Karpas-422 (cell line): Measurements from ENCODE around the gene F2R. TPM values are rescaled to one million over a fixed set of nuclear protein-coding genes. Genes with fewer than 3 reads are reported as not detected.
"Not testable (repeated sequence)": the region's sequence is repeated elsewhere in the genome, so short reads cannot be mapped to it uniquely, and the experiment has no call there.

Experiments
- DNase-seq: peaks from one replicate; pipeline ENCODE4 v3.0.0-alpha.2; 2015
- H2AFZ ChIP-seq: fragments of 200-600 bp; sonication (generic); 2 replicates; pipeline ENCODE4 v1.6.1; 2014; ENCODE audit warnings: antibody characterized with exemption, low read length, mixed read lengths
- H3K27ac ChIP-seq: fragments of 200-600 bp; sonication (generic); 2 replicates; pipeline ENCODE4 v1.5.1; 2014; ENCODE audit warnings: mild to moderate bottlenecking, low read length, moderate library complexity
- H3K27me3 ChIP-seq: fragments of 200-600 bp; sonication (generic); 2 replicates; pipeline ENCODE4 v1.6.1; 2014; ENCODE audit warnings: low read length, mixed read lengths
- H3K36me3 ChIP-seq: fragments of 200-600 bp; sonication (generic); 2 replicates; pipeline ENCODE4 v1.6.1; 2014; ENCODE audit warnings: low read length, mixed read lengths; ENCODE audit not compliant: insufficient read depth
- H3K4me1 ChIP-seq: fragments of 200-600 bp; sonication (generic); 2 replicates; pipeline ENCODE4 v1.6.1; 2014; ENCODE audit warnings: mild to moderate bottlenecking, low read length, mixed read lengths
- H3K4me2 ChIP-seq: fragments of 200-600 bp; sonication (generic); 2 replicates; pipeline ENCODE4 v1.6.1; 2014; ENCODE audit warnings: low read length, low read depth, mild to moderate bottlenecking; ENCODE audit not compliant: poor library complexity, severe bottlenecking
- H3K4me3 ChIP-seq: fragments of 200-600 bp; sonication (generic); 2 replicates; pipeline ENCODE4 v1.5.1; 2014; ENCODE audit warnings: mild to moderate bottlenecking, antibody characterized with exemption, low read length, mixed read lengths
- H3K79me2 ChIP-seq: fragments of 200-600 bp; sonication (generic); 2 replicates; pipeline ENCODE4 v1.6.1; 2014; ENCODE audit warnings: mild to moderate bottlenecking, low read length, mixed read lengths
- H3K9ac ChIP-seq: fragments of 200-600 bp; sonication (generic); 2 replicates; pipeline ENCODE4 v1.6.0; 2014; ENCODE audit warnings: low read length
- H3K9me2 ChIP-seq: fragments of 200-600 bp; sonication (generic), shearing (Covaris generic); replicated peaks from 2 replicates; pipeline ENCODE4 v1.6.0; 2014; ENCODE audit warnings: mild to moderate bottlenecking, low read length, moderate library complexity; ENCODE audit not compliant: insufficient read depth
- H3K9me3 ChIP-seq: fragments of 300-700, 200-600 bp; sonication (generic); 2 replicates; pipeline ENCODE4 v1.6.1; 2014; ENCODE audit warnings: low read length, mixed read lengths
- H4K20me1 ChIP-seq: fragments of 200-600 bp; sonication (generic); 2 replicates; pipeline ENCODE4 v1.6.1; 2014; ENCODE audit warnings: mild to moderate bottlenecking, antibody characterized with exemption, low read length, low read depth; ENCODE audit not compliant: insufficient read depth
- total RNA-seq: library from RNA; depleted of rRNA; stranded (reverse); fragments of >200 nt; shearing (Covaris generic); gene quantifications from 2 replicates; pipeline ENCODE4 v1.2.3, GENCODE V29; 2014; ENCODE audit warnings: low replicate concordance

Gene F2R
- total RNA-seq, 1 experiment from 2014 or later = not detected

DNA sequence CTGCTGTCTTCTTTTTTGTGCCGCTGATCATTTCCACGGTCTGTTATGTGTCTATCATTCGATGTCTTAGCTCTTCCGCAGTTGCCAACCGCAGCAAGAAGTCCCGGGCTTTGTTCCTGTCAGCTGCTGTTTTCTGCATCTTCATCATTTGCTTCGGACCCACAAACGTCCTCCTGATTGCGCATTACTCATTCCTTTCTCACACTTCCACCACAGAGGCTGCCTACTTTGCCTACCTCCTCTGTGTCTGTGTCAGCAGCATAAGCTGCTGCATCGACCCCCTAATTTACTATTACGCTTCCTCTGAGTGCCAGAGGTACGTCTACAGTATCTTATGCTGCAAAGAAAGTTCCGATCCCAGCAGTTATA, 17.1 kb downstream of the F2R start:
- Histone ChIP-seq H3K4me2 (no peak overlapping the region), H3K79me2 (no peaks in the 10 kb centered on the region), H3K4me3 (no peak overlapping the region), H4K20me1 (no peaks in the 10 kb centered on the region), H3K9ac (no peak overlapping the region), H3K9me3 (no peaks in the 10 kb centered on the region), H3K27me3 (0 out of 2 replicates have a peak, but pooled peaks cover 3% of the 10 kb centered on the region), H3K4me1 (no peaks in the 10 kb centered on the region), H2AFZ (no peak overlapping the region), H3K27ac (no peak overlapping the region), H3K36me3 (no peaks in the 10 kb centered on the region), H3K9me2 (no peaks in the 10 kb centered on the region)
- no peak for DNase-seq

GRCh38 chr5:76735762-76736545, 20.0 kb downstream of the F2R start:
- Histone ChIP-seq H3K27ac (no peak overlapping the region), H4K20me1 (no peaks in the 10 kb centered on the region), H3K9ac (no peak overlapping the region), H3K36me3 (no peaks in the 10 kb centered on the region), H3K9me2 (no peaks in the 10 kb centered on the region), H2AFZ (no peak overlapping the region), H3K4me2 (no peak overlapping the region), H3K4me1 (no peaks in the 10 kb centered on the region), H3K9me3 (no peaks in the 10 kb centered on the region), H3K79me2 (no peaks in the 10 kb centered on the region), H3K4me3 (no peak overlapping the region), H3K27me3 (no peaks in the 10 kb centered on the region)
- DNase-seq = no peak

- Histone ChIP-seq H3K9ac (no peak overlapping the region), H3K79me2 (no peaks in the 10 kb centered on the region), H3K4me2 (no peak overlapping the region), H3K4me3 (no peak overlapping the region), H3K27me3 (no peaks in the 10 kb centered on the region), H3K4me1 (no peaks in the 10 kb centered on the region), H4K20me1 (no peaks in the 10 kb centered on the region), H3K9me2 (no peaks in the 10 kb centered on the region), H3K36me3 (no peaks in the 10 kb centered on the region), H3K9me3 (no peaks in the 10 kb centered on the region), H2AFZ (no peak overlapping the region), H3K27ac (no peak overlapping the region)
- DNase-seq = no peak
Observed at GRCh38 chr5:76736679-76737556, 21.0 kb downstream of the F2R start.

DNA sequence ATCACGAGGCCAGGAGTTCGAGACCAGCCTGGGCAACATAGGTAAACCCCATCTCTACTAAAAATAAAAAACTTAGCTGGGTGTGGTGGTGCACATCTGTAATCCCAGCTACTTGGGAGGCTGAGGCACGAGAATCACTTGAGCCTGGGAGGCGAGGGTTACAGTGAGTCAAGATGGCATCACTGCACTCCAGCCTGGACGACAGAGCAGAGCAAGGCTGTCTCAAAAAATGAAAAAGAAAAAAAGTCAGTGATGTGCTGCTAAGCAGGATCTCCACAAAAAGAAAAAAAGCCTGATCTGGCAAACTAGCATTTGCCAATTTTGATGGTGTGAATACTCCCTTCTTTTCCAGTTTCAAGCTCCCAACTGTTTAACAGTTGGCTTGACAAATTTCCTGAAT, 21.9 kb downstream of the F2R start:
- DNase-seq = no peak
- H3K79me2 ChIP-seq = no peaks in the 10 kb centered on the region
- H3K27me3 ChIP-seq = no peaks in the 10 kb centered on the region
- H4K20me1 ChIP-seq = no peaks in the 10 kb centered on the region
- no peaks in the 10 kb centered on the region for H3K36me3 ChIP-seq
- no peak overlapping the region for H3K27ac ChIP-seq
- H3K4me3 ChIP-seq = no peak overlapping the region
- H3K9me2 ChIP-seq = no peaks in the 10 kb centered on the region
- H3K9me3 ChIP-seq = no peaks in the 10 kb centered on the region
- H2AFZ ChIP-seq = no peak overlapping the region
- no peak overlapping the region for H3K9ac ChIP-seq
- no peak overlapping the region for H3K4me2 ChIP-seq
- H3K4me1 ChIP-seq = no peaks in the 10 kb centered on the region

GRCh38 chr5:76741506-76741905, 25.6 kb downstream of the F2R start:
- not testable (repeated sequence) for DNase-seq, H3K36me3 ChIP-seq, H3K9ac ChIP-seq, H3K9me2 ChIP-seq, H3K4me2 ChIP-seq, H3K79me2 ChIP-seq, H4K20me1 ChIP-seq, H2AFZ ChIP-seq, H3K4me1 ChIP-seq, H3K27ac ChIP-seq, H3K9me3 ChIP-seq, H3K4me3 ChIP-seq, H3K27me3 ChIP-seq

- Histone ChIP-seq H3K9ac (no peak overlapping the region), H3K79me2 (no peaks in the 10 kb centered on the region), H3K36me3 (no peaks in the 10 kb centered on the region), H3K4me3 (no peak overlapping the region), H2AFZ (no peak overlapping the region), H3K9me3 (no peaks in the 10 kb centered on the region), H3K27me3 (no peaks in the 10 kb centered on the region), H4K20me1 (no peaks in the 10 kb centered on the region), H3K9me2 (no peaks in the 10 kb centered on the region), H3K4me2 (no peak overlapping the region), H3K27ac (no peak overlapping the region), H3K4me1 (no peaks in the 10 kb centered on the region)
- DNase-seq = no peak
Observed at GRCh38 chr5:76742583-76742982, 26.7 kb downstream of the F2R start.

DNA sequence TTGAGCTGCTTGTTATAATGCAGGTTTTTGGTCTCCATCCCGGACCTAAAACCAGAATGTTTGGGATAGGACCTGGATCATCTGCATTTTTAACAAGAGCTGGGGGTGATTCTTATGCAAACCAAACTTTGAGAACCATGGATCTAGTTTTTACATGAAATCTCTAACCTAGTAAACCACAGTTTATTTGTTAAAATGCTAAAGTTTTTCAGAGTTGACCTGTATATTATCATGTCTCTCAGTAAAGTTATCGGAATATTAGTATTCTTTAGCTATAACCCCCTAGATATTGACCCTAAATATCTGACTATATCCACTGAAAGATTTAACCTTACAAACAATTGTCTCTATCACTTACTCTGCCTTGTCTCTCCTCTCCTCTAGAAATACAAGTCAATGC, 28.7 kb downstream of the F2R start:
- Histone ChIP-seq H3K9me2 (no peaks in the 10 kb centered on the region), H3K27me3 (no peaks in the 10 kb centered on the region), H3K4me3 (no peak overlapping the region), H3K27ac (no peak overlapping the region), H3K4me2 (no peak overlapping the region), H4K20me1 (no peaks in the 10 kb centered on the region), H3K4me1 (no peaks in the 10 kb centered on the region), H3K79me2 (no peaks in the 10 kb centered on the region), H2AFZ (no peak overlapping the region), H3K36me3 (no peaks in the 10 kb centered on the region), H3K9ac (no peak overlapping the region), H3K9me3 (no peaks in the 10 kb centered on the region)
- DNase-seq = no peak

- no peaks in the 10 kb centered on the region for H3K79me2 ChIP-seq
- H3K27ac ChIP-seq = no peak overlapping the region
- no peak for DNase-seq
- H3K4me3 ChIP-seq = no peak overlapping the region
- H3K27me3 ChIP-seq = no peaks in the 10 kb centered on the region
- H3K9ac ChIP-seq = no peak overlapping the region
- H3K9me2 ChIP-seq = no peaks in the 10 kb centered on the region
- H4K20me1 ChIP-seq = no peaks in the 10 kb centered on the region
- no peaks in the 10 kb centered on the region for H3K36me3 ChIP-seq
- no peak overlapping the region for H2AFZ ChIP-seq
- H3K4me2 ChIP-seq = no peak overlapping the region
- H3K9me3 ChIP-seq = no peaks in the 10 kb centered on the region
- H3K4me1 ChIP-seq = no peaks in the 10 kb centered on the region
Observed at GRCh38 chr5:76745670-76746069, 29.7 kb downstream of the F2R start.
